Small intestine (tissue), 7 donors: ENCODE results near the gene WDR7. TPM values are rescaled to one million over a fixed set of nuclear protein-coding genes. Genes with fewer than 3 reads are reported as not detected.

Source experiments
- DNase-seq, 2 donors: peaks; one replicate each; pipeline versions ENCODE4 v3.0.0 to v3.0.0-alpha.2; 2013
- FAIRE-seq: peaks from 2 replicates; lab custom pipeline; 2012; peaks lifted over from hg19 to GRCh38; lab: Jason Lieb, UNC
- H3K27ac ChIP-seq, 3 donors: one replicate each; pipeline ENCODE4 v1.5.1; 2013; ENCODE audit warnings: low read length in 2 of 3, mild to moderate bottlenecking in 2 of 3, control low read depth in 1 of 3, inconsistent platforms in 1 of 3, low read depth in 1 of 3, moderate library complexity in 1 of 3
- H3K27me3 ChIP-seq, 3 donors: one replicate each; pipeline ENCODE4 v1.6.1; 2013; ENCODE audit warnings: low read length in 3 of 3, inconsistent platforms in 1 of 3; ENCODE audit not compliant: control insufficient read depth in 3 of 3, insufficient read depth in 3 of 3
- H3K36me3 ChIP-seq, 3 donors: one replicate each; pipeline ENCODE4 v1.6.1; 2013; ENCODE audit warnings: low read length in 3 of 3, inconsistent platforms in 1 of 3, low read depth in 1 of 3, mild to moderate bottlenecking in 1 of 3, moderate library complexity in 1 of 3; ENCODE audit not compliant: control insufficient read depth in 3 of 3, insufficient read depth in 2 of 3
- H3K4me1 ChIP-seq, 3 donors: one replicate each; pipeline ENCODE4 v1.6.1; 2013; ENCODE audit warnings: low read length in 2 of 3, inconsistent platforms in 1 of 3, low read depth in 1 of 3, mild to moderate bottlenecking in 1 of 3, moderate library complexity in 1 of 3; ENCODE audit not compliant: control insufficient read depth in 3 of 3, insufficient read depth in 2 of 3
- H3K4me3 ChIP-seq, 3 donors: one replicate each; pipeline ENCODE4 v1.5.1; 2013; ENCODE audit warnings: low read length in 3 of 3, control low read depth in 1 of 3, inconsistent platforms in 1 of 3, low read depth in 1 of 3, mild to moderate bottlenecking in 1 of 3, moderate library complexity in 1 of 3
- H3K9me3 ChIP-seq, 2 donors: one replicate each; pipeline ENCODE4 v1.6.1; 2013; ENCODE audit warnings: low read depth in 1 of 2, low read length in 1 of 2; ENCODE audit not compliant: control insufficient read depth in 2 of 2, insufficient read depth in 1 of 2
- WGBS, 3 donors: extraction: QIAGEN DNeasy Blood & Tissue Kit; methylation state at CpG; one replicate each; pipeline ENCODE4 v1.1.7; 2013; 5-methylcytosine and 5-hydroxymethylcytosine counted together
- polyA plus RNA-seq, 4 donors: library from polyadenylated mRNA; stranded (reverse) in 3 of 4; unstranded in 1 of 4; fragments of 200-250 nt in 3 of 4; fragments of 120-200 nt in 1 of 4; gene quantifications; one replicate each; pipeline versions ENCODE4 v1.2.1 to v1.2.3, GENCODE V29; 2013
- donor health status: healthy with polysubstance abuse.
- donor health status: control.
- donor health status: control.
- donor health status: Bipolar disorder and iron deficiency.
- donor health status: healthy.

WDR7 gene
- polyA plus RNA-seq, 4 donors, result 3.1 to 7.8 (median 4.9) TPM

DNA sequence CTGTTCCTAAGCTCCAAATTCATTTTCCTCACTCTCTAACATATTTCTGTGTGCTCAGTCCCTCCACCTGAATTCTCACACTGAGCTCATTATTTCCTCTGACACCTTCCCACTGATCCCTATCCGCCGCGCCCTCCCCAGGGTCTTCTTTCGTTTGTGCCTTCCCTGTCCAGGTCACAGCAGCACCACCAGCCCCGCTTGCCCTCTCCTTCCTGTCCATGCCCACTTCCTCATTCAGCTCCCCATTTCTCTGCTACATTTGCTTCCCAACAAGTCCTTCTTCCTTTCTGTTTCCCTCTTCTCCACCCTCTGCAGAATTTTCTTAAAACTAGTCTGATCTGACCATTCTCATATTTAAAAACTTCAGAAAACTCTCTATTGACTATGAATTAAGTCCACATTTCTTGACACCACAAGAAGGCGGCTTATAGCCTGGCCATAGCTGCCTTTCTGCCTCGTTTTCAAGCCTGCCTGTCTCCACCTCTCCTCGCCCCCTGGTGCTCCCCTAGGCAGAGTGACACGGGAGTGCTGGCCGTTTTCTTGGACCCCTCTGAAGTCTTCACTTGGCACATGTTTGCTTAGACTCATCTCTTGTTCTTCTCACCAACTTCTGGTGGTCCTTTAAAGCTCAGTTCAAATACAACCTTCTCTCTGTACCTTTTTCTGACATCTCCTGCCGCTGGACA lies 357.0 kb downstream of the WDR7 start:
- Histone ChIP-seq H3K9me3 (no peaks in the 10 kb centered on the region), H3K27ac (no peak overlapping the region), H3K4me1 (peaks cover 4 to 11% (median 10%) of the 10 kb centered on the region in 3 donors), H3K36me3 (no peaks in the 10 kb centered on the region), H3K4me3 (no peak overlapping the region), H3K27me3 (no peaks in the 10 kb centered on the region)
- DNase-seq, result no peak
- FAIRE-seq, result no peak
- WGBS, 3 donors, result 84 to 89% (median 88%) methylated on average over 11 of the region's 11 CpGs

DNA sequence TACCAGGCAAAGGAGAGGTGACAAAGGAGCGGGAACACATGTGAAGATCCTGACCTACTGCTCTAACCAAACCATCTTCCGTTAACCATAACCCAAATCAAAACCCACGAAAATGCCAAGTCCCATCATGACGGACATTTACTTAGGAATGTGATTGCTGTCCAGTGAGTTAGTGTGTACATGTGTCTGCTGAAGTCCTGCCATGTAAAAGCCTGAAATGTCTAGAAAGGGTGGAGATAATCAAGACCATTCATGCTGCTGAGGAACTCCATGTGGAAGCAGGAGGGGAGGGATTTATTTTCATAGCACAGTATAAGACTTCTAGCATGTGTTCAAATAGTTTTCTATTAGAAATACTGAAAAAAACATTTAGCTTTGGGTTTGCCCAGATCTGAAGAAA lies 358.7 kb downstream of the WDR7 start:
- Histone ChIP-seq H3K4me1 (peaks cover 0 to 2% (median 0%) of the 10 kb centered on the region in 3 donors), H3K4me3 (no peak overlapping the region), H3K27ac (no peak overlapping the region), H3K9me3 (no peaks in the 10 kb centered on the region), H3K27me3 (no peaks in the 10 kb centered on the region), H3K36me3 (peaks cover 0 to 2% (median 0%) of the 10 kb centered on the region in 3 donors)
- DNase-seq (no peak), FAIRE-seq (no peak)
- WGBS, 3 donors, result 95 to 97% (median 96%) methylated on average over 4 of the region's 4 CpGs

DNA sequence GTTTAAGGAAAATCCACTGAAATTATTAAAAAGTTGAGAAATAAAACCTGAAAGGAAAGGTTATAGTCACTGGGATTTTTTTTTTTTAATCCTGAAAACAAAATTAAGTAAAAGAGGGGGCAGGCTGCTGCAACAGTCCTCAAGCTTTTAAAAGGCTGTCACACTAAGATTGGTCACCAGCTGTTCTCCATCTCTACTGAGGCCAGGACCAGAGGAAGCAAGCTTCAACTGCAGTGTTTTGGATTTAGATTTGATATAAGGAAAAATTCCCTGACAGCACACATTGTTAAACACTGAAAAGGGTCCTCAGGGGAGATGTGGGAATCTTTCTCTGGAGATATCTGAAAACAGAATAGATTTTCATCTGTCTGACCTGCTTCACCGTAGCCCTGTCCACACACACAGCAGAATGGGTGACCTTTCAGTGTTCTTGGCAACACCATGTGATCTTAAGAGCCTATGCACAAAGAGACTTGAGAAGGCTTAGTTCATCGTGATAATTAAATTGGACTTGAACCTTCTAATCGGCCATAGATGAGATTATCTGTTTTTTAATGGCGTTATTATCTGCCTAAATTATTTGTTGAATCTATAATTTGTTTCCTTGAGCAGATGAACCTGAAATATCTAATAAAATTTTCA lies 363.7 kb downstream of the WDR7 start:
- H3K27ac ChIP-seq, result no peak overlapping the region
- WGBS, 3 donors, result 19 to 48% (median 41%) methylated on average over 4 of the region's 4 CpGs
- H3K9me3 ChIP-seq, result no peaks in the 10 kb centered on the region
- H3K4me3 ChIP-seq, result no peak overlapping the region
- no peaks in the 10 kb centered on the region for H3K27me3 ChIP-seq
- FAIRE-seq (peak; percentile 30), DNase-seq (peak in 1 of 2 donors; percentile 73)
- H3K4me1 ChIP-seq, result peaks cover 0 to 6% (median 0%) of the 10 kb centered on the region in 3 donors
- H3K36me3 ChIP-seq, result peaks cover 0 to 2% (median 0%) of the 10 kb centered on the region in 3 donors

GRCh38 chr18:57015451-57015850 lies 364.3 kb downstream of the WDR7 start:
- 89 to 91% (median 90%) methylated on average over 7 of the region's 7 CpGs for WGBS, 3 donors

DNA sequence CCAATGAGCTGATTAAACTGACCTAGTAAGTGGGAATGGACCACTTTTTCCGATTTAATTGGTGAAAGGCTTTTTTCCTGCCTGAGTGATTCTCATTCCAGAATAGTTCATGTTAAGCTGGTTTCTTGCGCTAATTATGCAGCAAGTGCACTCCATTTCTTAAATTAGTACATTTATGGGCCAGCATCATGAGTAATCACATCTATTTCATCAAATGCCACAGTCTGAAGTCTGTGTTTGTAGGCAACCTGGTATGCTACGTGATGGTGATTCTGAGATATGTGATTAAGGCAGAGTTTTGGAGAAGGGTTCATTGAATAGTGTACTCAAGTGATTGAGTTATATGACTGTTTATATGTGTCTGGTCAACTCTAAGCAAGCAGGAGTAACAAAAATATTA lies 367.7 kb downstream of the WDR7 start:
- Histone ChIP-seq H3K27ac (no peak overlapping the region), H3K4me1 (peaks cover 0 to 6% (median 0%) of the 10 kb centered on the region in 3 donors), H3K9me3 (no peaks in the 10 kb centered on the region), H3K27me3 (no peaks in the 10 kb centered on the region), H3K36me3 (peaks cover 0 to 5% (median 0%) of the 10 kb centered on the region in 3 donors), H3K4me3 (no peak overlapping the region)
- DNase-seq, result no peak
- WGBS, 3 donors, result 81 to 98% (median 97%) methylated on average over 3 of the region's 3 CpGs
- FAIRE-seq, result no peak

More at GRCh38 chr18:57015451-57015850, 364.3 kb downstream of the WDR7 start:
- H3K9me3 ChIP-seq, result no peaks in the 10 kb centered on the region
- peaks cover 0 to 2% (median 0%) of the 10 kb centered on the region in 3 donors for H3K36me3 ChIP-seq
- no peak overlapping the region for H3K4me3 ChIP-seq
- no peak for FAIRE-seq
- no peaks in the 10 kb centered on the region for H3K27me3 ChIP-seq
- no peak for DNase-seq
- H3K4me1 ChIP-seq, result peaks cover 0 to 6% (median 0%) of the 10 kb centered on the region in 3 donors
- H3K27ac ChIP-seq, result no peak overlapping the region

DNA sequence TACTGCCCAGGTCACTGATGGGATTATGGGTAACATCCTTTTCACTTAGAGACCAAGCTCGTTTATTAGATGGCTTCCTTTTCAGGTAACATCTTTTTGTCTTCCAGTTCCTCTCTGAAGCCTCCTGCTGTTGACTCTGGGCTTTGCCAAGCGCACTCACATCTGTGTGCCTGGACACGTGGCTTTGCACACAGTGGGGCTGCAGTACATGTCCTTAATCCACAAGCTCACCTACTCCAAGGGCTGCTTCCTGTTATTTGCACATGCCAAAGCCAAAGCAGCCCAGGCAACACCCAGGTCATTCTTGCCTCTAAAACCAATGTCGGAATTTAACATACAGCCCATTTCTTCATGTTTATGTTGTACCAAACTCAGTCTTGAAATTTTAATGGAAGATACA lies 371.6 kb downstream of the WDR7 start:
- Histone ChIP-seq H3K27ac (no peak overlapping the region), H3K36me3 (peaks cover 0 to 13% (median 0%) of the 10 kb centered on the region in 3 donors), H3K27me3 (no peaks in the 10 kb centered on the region), H3K4me1 (no peaks in the 10 kb centered on the region), H3K9me3 (no peaks in the 10 kb centered on the region), H3K4me3 (no peak overlapping the region)
- FAIRE-seq, result no peak
- DNase-seq, result no peak
- WGBS, 3 donors, result 71 to 86% (median 83%) methylated on average over 4 of the region's 4 CpGs

GRCh38 chr18:57023275-57023882 lies 372.2 kb downstream of the WDR7 start:
- Histone ChIP-seq H3K27ac (no peak overlapping the region), H3K4me3 (no peak overlapping the region), H3K4me1 (no peaks in the 10 kb centered on the region), H3K9me3 (no peaks in the 10 kb centered on the region), H3K36me3 (peaks cover 0 to 13% (median 0%) of the 10 kb centered on the region in 3 donors), H3K27me3 (no peaks in the 10 kb centered on the region)
- DNase-seq, result no peak
- WGBS, 3 donors, result 46 to 56% (median 52%) methylated on average over 3 of the region's 3 CpGs
- no peak for FAIRE-seq

GRCh38 chr18:57025540-57025939 lies 374.4 kb downstream of the WDR7 start:
- peaks cover 0 to 13% (median 0%) of the 10 kb centered on the region in 3 donors for H3K36me3 ChIP-seq
- H3K4me3 ChIP-seq, result no peak overlapping the region
- DNase-seq (no peak), FAIRE-seq (no peak)
- H3K27me3 ChIP-seq, result no peaks in the 10 kb centered on the region
- WGBS, 3 donors, result 80 to 90% (median 90%) methylated on average over 4 of the region's 4 CpGs
- H3K9me3 ChIP-seq, result no peaks in the 10 kb centered on the region
- H3K4me1 ChIP-seq, result no peaks in the 10 kb centered on the region
- no peak overlapping the region for H3K27ac ChIP-seq
